Measurements from ENCODE around the gene RPS6KA5. TPM values are rescaled to one million over a fixed set of nuclear protein-coding genes. Genes with fewer than 3 reads are reported as not detected.

RPS6KA5 gene
- total and polyA plus RNA-seq, 2 donors (not counting 1 experiment from before 2014, with no cell fraction given), result 0.59 to 2.0 TPM

- no peak for DNase-seq (ENCODE audit: low read depth in 2 of 2)
- no peak overlapping the region for H3K27ac ChIP-seq (ENCODE audit: insufficient read depth, low read length)
- no peaks in the 10 kb centered on the region for H3K36me3 ChIP-seq (ENCODE audit: control insufficient read depth, insufficient read depth, low read length)
- no peak overlapping the region for H3K4me2 ChIP-seq (ENCODE audit: extremely low read depth, insufficient read depth, low read length)
- H3K9me3 ChIP-seq (ENCODE audit: control insufficient read depth, insufficient read depth, low read depth, low read length), result no peaks in the 10 kb centered on the region
- TF ChIP-seq CTCF (conservative IDR thresholded peaks at IDR 0.05 in 1 of 2, IDR thresholded peaks at IDR 0.05 in 1 of 2; ENCODE audit: low read depth in 1 of 2, low read length in 2 of 2), result no peak
- TF ChIP-seq EZH2 (IDR thresholded peaks at IDR 0.05; ENCODE audit: low read length, missing control alignments), result no peak
- H4K20me1 ChIP-seq (ENCODE audit: control insufficient read depth, extremely low read depth, insufficient read depth, low read length), result no peaks in the 10 kb centered on the region
- H3K9ac ChIP-seq (ENCODE audit: insufficient read depth, low read length), result no peak overlapping the region
- no peaks in the 10 kb centered on the region for H3K4me1 ChIP-seq (ENCODE audit: control insufficient read depth, extremely low read depth, insufficient read depth, low read length)
- H3K79me2 ChIP-seq (ENCODE audit: control insufficient read depth, insufficient read depth, low read length), result no peaks in the 10 kb centered on the region
- no peak overlapping the region for H3K4me3 ChIP-seq (replicated peaks in 1 of 4; ENCODE audit: control extremely low read depth in 1 of 4, insufficient read depth in 1 of 4, low read depth in 3 of 4, low read length in 4 of 4)
- H2AFZ ChIP-seq (ENCODE audit: low read length), result no peak overlapping the region
- H3K27me3 ChIP-seq (ENCODE audit: control insufficient read depth, insufficient read depth, low read length), result no peaks in the 10 kb centered on the region
Observed at GRCh38 chr14:91005716-91006115, 54.7 kb downstream of the RPS6KA5 start.

- Histone ChIP-seq H3K4me2 (ENCODE audit: extremely low read depth, insufficient read depth, low read length) (no peak overlapping the region), H3K9me3 (ENCODE audit: control insufficient read depth, insufficient read depth, low read depth, low read length) (no peaks in the 10 kb centered on the region), H3K79me2 (ENCODE audit: control insufficient read depth, insufficient read depth, low read length) (no peaks in the 10 kb centered on the region), H3K4me1 (ENCODE audit: control insufficient read depth, extremely low read depth, insufficient read depth, low read length) (no peaks in the 10 kb centered on the region), H3K9ac (ENCODE audit: insufficient read depth, low read length) (no peak overlapping the region), H3K4me3 (replicated peaks in 1 of 4; ENCODE audit: control extremely low read depth in 1 of 4, insufficient read depth in 1 of 4, low read depth in 3 of 4, low read length in 4 of 4) (no peak overlapping the region), H3K36me3 (ENCODE audit: control insufficient read depth, insufficient read depth, low read length) (no peaks in the 10 kb centered on the region), H3K27me3 (ENCODE audit: control insufficient read depth, insufficient read depth, low read length) (no peaks in the 10 kb centered on the region), H2AFZ (ENCODE audit: low read length) (no peak overlapping the region), H3K27ac (ENCODE audit: insufficient read depth, low read length) (no peak overlapping the region), H4K20me1 (ENCODE audit: control insufficient read depth, extremely low read depth, insufficient read depth, low read length) (no peaks in the 10 kb centered on the region)
- DNase-seq (ENCODE audit: low read depth in 2 of 2), result no peak
- no peak for TF ChIP-seq CTCF (conservative IDR thresholded peaks at IDR 0.05 in 1 of 2, IDR thresholded peaks at IDR 0.05 in 1 of 2; ENCODE audit: low read depth in 1 of 2, low read length in 2 of 2)
- no peak for TF ChIP-seq EZH2 (IDR thresholded peaks at IDR 0.05; ENCODE audit: low read length, missing control alignments)
Observed at GRCh38 chr14:91004987-91005386, 55.5 kb downstream of the RPS6KA5 start.

- H3K27me3 ChIP-seq (ENCODE audit: control insufficient read depth, insufficient read depth, low read length), result no peaks in the 10 kb centered on the region
- no peaks in the 10 kb centered on the region for H3K79me2 ChIP-seq (ENCODE audit: control insufficient read depth, insufficient read depth, low read length)
- H3K4me1 ChIP-seq (ENCODE audit: control insufficient read depth, extremely low read depth, insufficient read depth, low read length), result no peaks in the 10 kb centered on the region
- H3K4me2 ChIP-seq (ENCODE audit: extremely low read depth, insufficient read depth, low read length), result no peak overlapping the region
- no peak overlapping the region for H2AFZ ChIP-seq (ENCODE audit: low read length)
- H4K20me1 ChIP-seq (ENCODE audit: control insufficient read depth, extremely low read depth, insufficient read depth, low read length), result no peaks in the 10 kb centered on the region
- H3K9ac ChIP-seq (ENCODE audit: insufficient read depth, low read length), result no peak overlapping the region
- TF ChIP-seq EZH2 (IDR thresholded peaks at IDR 0.05; ENCODE audit: low read length, missing control alignments), result no peak
- H3K27ac ChIP-seq (ENCODE audit: insufficient read depth, low read length), result no peak overlapping the region
- DNase-seq (ENCODE audit: low read depth in 2 of 2), result no peak
- no peaks in the 10 kb centered on the region for H3K36me3 ChIP-seq (ENCODE audit: control insufficient read depth, insufficient read depth, low read length)
- H3K4me3 ChIP-seq (replicated peaks in 1 of 4; ENCODE audit: control extremely low read depth in 1 of 4, insufficient read depth in 1 of 4, low read depth in 3 of 4, low read length in 4 of 4), result no peak overlapping the region
- H3K9me3 ChIP-seq (ENCODE audit: control insufficient read depth, insufficient read depth, low read depth, low read length), result no peaks in the 10 kb centered on the region
Observed at GRCh38 chr14:90999299-90999698, 61.1 kb downstream of the RPS6KA5 start.
